GM18505 (cell line): ENCODE measurements around the gene CD63.

Experiments used
- ATAC-seq: cut with Tn5 transposase; IDR thresholded peaks from one replicate; pipeline ENCODE4 v1.9.1; 2021; ENCODE audit not compliant: unreplicated experiment
- POLR2A ChIP-seq: IDR thresholded peaks from 4 replicates; pipeline ENCODE4 v1.6.1; 2011; ENCODE audit warnings: borderline replicate concordance; ENCODE audit not compliant: insufficient read depth, insufficient read length; ENCODE audit errors: extremely low read depth

Gene CD63

DNA sequence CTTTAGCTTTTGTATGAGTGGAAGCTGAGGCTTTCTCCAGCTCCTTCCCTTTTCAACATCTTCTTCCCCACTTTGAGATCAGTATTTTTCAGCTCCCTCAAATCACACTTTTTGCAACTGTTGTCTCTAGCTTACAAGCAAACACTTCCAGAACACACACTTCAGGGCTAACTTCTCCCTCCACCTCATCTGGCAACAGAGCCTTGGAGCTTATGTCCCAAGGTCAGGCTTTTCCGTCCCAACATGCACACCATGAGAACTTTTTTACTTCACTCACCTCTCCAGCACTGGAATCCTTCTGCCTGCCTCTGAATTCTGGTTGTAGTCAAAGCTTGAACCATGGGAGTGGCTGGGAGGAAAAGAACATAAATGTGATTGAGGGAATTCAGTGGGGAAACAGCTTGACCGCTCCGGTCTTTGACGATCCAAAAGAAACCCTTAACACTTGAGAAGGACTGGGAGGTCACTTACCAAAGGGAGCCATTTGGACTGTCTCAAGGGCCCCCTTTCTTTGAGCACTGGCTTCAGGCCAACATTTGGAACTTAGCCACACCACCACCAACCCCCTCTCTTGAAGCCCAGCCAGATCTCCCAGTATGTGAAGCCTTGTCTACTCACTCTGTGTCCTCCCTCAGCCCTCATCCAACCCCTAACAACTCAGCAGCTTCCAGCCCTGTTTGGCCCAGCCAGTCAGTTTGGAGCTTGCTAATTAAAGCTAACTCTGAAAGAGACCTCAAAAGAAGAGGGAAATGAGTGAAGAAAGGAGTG lies 16.8 kb downstream of the CD63 start:
- TF ChIP-seq POLR2A, result no peak
- ATAC-seq, result no peak

- TF ChIP-seq POLR2A, result no peak
- no peak for ATAC-seq
Observed at GRCh38 chr12:55708695-55709233, 20.0 kb downstream of the CD63 start.

DNA sequence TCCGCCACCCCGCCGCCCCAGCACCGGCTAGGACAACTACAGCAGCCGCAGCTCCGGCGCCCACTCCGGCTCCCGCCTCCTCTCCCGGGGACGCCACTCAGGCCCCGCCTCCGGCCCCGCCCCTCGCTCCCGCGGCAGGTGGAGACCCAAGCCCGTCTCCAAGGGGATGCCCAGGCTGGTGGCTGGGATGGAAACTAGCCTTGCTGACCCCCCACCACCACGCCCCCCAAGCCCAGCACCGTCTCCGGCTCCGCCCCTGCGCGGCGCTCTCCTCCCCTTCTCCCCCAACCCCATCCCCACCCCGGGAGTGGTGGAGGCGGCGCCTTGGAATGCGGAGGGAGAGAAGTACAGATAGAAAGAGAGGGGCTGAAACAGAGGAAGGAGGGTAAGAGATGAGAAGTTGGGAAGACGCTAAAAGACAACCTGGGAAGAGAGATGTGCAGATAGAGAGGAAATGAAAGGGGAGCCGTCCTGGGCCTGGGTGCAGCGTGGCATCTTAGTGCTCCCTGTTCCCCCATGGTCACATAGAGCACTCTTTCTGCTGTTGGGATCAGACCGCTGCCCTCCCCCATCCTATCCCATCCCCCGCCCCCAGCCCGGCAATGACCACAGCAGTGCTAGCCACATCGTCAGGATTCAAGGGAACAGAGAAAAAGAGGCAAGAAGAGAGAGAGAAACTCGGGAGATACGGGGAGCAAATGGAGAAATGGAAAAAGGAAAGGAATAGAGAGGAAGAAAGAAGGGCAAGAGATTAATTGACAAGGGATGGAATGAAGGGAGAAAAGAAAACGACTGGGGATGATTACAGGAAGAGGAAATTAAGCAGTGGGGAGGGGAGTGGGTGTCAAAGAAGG lies 20.7 kb downstream of the CD63 start, which contains the start of gene ITGA7:
ITGA7 (minus strand) TSS at position 64 of the 854 bp plus-strand sequence. CDS start 222 bp downstream, outside the sequence.
- ATAC-seq, result no peak
- no peak for TF ChIP-seq POLR2A

GRCh38 chr12:55707219-55707671 lies 21.6 kb downstream of the CD63 start:
- no peak for ATAC-seq
- no peak for TF ChIP-seq POLR2A

DNA sequence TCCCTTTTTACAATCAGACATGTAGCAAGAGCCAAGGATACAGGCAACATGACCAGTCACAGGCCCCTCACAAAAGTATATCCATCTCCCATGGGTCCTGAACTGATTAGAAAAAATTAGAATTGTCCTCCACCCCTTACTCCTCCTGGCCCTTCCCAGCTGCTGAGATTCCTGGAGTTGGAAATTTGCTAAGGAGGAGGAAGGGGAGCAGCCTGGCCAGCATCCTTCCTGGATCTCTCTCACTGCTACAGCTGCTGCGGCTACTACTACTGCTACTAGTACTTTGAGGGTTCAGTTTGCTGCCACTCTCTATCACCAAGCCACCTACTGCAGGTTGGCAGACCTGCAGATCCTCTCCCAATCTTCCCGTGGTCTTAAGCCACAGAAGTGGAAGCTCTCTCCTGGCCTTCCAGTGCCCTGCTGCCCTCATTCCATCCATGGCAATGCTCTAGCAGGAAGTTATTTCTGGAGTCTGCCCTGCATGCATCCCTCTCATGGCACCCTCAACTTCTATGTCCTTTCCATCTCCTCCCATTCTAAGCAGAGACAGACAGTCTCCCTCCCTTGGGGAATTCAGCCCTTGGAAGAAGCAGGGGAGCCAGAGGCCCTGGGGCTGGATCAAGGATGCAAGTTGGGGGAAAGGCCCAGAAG lies 22.1 kb downstream of the CD63 start:
- no peak for ATAC-seq
- TF ChIP-seq POLR2A, result no peak

- TF ChIP-seq POLR2A, result no peak
- no peak for ATAC-seq
Observed at GRCh38 chr12:55705782-55706402, 22.9 kb downstream of the CD63 start.

- TF ChIP-seq POLR2A, result no peak
- ATAC-seq, result no peak
Observed at GRCh38 chr12:55704824-55705718, 23.7 kb downstream of the CD63 start.

DNA sequence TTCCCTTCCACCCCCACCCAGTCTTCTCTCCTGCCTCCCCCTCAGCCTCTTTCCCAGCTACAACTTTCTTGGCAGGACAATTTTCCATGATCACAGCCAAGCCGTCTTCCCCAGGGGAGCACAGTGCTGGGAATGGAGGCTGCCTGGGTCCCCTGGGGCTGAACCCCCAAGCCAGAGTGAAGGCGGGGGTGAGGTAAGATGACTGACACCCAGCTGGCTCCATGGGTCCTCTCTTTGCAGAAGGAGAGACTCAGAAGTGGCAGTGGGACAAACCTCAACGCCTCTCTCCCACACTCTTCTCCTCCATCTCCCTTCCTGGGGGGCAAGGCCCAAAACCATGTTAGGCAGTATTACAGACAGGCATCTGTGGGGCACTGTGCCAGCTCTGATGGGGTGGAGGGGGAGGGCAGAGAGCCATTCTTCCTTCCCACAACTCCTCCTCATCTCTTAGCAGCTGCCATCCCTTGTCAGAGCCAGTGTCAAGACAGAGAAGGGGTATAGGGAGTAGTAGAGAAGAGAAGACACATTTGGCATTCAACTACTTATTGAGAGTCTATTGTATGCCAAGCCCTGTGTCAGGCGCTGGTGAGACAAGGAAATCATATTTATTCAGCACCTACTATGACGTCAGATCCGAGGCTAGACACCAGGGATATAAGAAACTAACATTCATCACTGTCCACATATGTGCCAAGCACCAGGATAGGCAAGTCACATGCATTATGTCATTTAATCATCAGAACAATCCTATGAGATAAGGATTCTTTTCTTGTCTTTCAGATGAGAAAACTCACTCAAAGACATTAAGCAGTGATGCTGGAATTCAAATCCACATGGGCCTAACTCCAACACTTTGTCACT lies 24.7 kb downstream of the CD63 start:
- ATAC-seq, result no peak
- TF ChIP-seq POLR2A, result no peak

DNA sequence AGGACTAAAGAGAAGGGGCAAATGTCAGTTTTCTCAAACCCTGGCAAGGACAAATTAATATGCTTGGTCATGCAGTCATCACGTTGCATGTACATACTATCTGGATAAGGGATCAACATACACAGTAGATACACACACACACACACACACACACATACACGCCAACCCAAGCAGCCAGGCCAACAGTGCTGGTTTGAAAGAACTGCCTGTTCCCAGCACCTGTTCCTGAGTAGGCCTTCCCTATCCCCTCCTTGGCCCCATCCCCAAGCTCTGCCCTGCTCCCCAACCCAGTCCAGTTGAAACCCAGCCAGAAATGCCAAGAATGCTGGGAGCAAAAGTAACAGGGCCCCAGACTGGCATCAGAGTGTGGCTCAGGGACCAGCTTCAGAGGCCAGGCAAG lies 25.5 kb downstream of the CD63 start:
- ATAC-seq, result no peak
- TF ChIP-seq POLR2A, result no peak

- no peak for TF ChIP-seq POLR2A
- ATAC-seq, result no peak
Observed at GRCh38 chr12:55702861-55703260, 25.9 kb downstream of the CD63 start.
